Left ventricle myocardium inferior (tissue), 1 donor: ENCODE results near the gene PCDH15. TPM values are rescaled to one million over a fixed set of nuclear protein-coding genes. Genes with fewer than 3 reads are reported as not detected.

Experiments
- DNase-seq: peaks from one replicate; pipeline ENCODE4 v3.0.0-alpha.2; 2020
- H3K27ac ChIP-seq: fragments of 200-600 bp; replicated peaks from 2 replicates; pipeline ENCODE4 v1.8.0; 2021
- H3K27me3 ChIP-seq: fragments of 200-600 bp; 2 replicates; pipeline ENCODE4 v1.8.0; 2021; ENCODE audit warnings: low read depth
- H3K36me3 ChIP-seq: fragments of 200-600 bp; 2 replicates; pipeline ENCODE4 v1.8.0; 2021
- H3K4me1 ChIP-seq: fragments of 200-600 bp; 2 replicates; pipeline ENCODE4 v1.8.0; 2021
- H3K4me3 ChIP-seq: fragments of 200-600 bp; 2 replicates; pipeline ENCODE4 v1.8.0; 2021; ENCODE audit warnings: mild to moderate bottlenecking, moderate library complexity
- H3K9me3 ChIP-seq: fragments of 200-600 bp; replicated peaks from 2 replicates; pipeline ENCODE4 v1.8.0; 2021
- intact Hi-C: fragments of 100-400 bp; cut with micrococcal nuclease; formaldehyde crosslinking; loops from one replicate; pipeline ENCODE4 v1.11.0; 2022
- total RNA-seq: library from RNA; stranded (reverse); fragmentation: NEBNext Ultra II Directional; extraction: Animal tissue kit (Norgen Biotek cat#: 25700); gene quantifications from one replicate; pipeline ENCODE4 v1.2.1, GENCODE V29; 2021
- TF ChIP-seq, protein P1 (sequence below): fragments of 200-600 bp; IDR thresholded peaks from 2 replicates; pipeline ENCODE4 v1.8.0; 2021; ENCODE audit warnings: antibody characterized with exemption, mild to moderate bottlenecking, borderline replicate concordance
- donor health status: DM: no; HTN: yes; CAD: no; lungs with severe emphysema.

PCDH15 gene
- total RNA-seq, 1 donor from 2014 or later = 0.19 TPM

DNA sequence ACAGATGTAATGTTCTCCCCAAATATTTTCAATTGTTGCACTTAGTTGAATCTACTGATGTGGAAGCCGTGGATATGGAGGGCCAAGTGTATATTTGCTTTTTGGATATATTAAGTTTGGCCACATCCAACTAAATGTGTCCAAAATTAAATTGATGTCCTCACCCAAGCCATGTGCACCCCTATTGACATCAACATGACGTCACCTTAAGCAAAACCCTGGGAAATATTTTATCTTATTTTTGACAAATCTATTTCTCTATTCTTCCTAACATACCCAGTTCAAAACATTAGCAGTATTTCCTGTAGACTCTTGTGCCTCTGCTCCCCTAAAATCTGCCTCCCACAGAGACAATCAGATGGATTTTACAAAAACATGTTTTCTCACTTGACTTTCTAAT lies 652.5 kb downstream of the PCDH15 start:
- TF ChIP-seq, protein P1, sequence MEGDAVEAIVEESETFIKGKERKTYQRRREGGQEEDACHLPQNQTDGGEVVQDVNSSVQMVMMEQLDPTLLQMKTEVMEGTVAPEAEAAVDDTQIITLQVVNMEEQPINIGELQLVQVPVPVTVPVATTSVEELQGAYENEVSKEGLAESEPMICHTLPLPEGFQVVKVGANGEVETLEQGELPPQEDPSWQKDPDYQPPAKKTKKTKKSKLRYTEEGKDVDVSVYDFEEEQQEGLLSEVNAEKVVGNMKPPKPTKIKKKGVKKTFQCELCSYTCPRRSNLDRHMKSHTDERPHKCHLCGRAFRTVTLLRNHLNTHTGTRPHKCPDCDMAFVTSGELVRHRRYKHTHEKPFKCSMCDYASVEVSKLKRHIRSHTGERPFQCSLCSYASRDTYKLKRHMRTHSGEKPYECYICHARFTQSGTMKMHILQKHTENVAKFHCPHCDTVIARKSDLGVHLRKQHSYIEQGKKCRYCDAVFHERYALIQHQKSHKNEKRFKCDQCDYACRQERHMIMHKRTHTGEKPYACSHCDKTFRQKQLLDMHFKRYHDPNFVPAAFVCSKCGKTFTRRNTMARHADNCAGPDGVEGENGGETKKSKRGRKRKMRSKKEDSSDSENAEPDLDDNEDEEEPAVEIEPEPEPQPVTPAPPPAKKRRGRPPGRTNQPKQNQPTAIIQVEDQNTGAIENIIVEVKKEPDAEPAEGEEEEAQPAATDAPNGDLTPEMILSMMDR = no peak
- Histone ChIP-seq H3K4me3 (no peak overlapping the region), H3K9me3 (no peaks in the 10 kb centered on the region), H3K27me3 (no peaks in the 10 kb centered on the region), H3K27ac (no peak overlapping the region), H3K36me3 (no peaks in the 10 kb centered on the region), H3K4me1 (no peaks in the 10 kb centered on the region)
- no peak for DNase-seq
- intact Hi-C loops = no loop called here

DNA sequence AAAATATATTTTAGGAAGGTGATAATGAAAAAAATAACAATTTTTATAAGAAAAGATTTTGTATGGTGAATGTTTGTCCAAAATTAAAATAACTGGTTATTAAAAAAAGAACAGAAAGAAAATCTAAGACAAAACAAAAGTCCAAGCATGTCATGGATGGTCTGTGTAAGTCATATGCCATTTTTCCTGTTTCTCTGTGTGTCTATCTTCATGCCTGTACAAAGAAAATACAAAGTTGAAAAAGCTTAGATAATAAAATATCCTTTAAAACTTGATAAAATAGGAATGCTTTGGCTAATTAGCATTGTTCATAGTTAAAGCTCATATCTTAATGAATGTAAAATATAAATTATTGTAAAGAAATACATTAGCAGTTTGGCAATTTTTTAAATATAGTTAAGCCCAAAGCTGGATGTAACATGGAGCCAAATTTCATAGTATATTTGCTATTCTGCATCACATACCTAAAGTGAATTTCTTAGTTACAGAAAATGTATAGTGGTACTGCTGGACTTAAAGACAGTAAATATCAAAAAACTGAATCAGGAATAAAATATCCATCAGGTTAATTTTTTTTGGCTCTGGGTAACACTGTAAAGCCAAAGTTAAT lies 661.1 kb downstream of the PCDH15 start:
- TF ChIP-seq, protein P1 = no peak
- no peak overlapping the region for H3K27ac ChIP-seq
- intact Hi-C loops = no loop called here
- no peaks in the 10 kb centered on the region for H3K4me1 ChIP-seq
- H3K27me3 ChIP-seq = no peaks in the 10 kb centered on the region
- no peaks in the 10 kb centered on the region for H3K36me3 ChIP-seq
- H3K4me3 ChIP-seq = no peak overlapping the region
- no peak for DNase-seq
- peaks cover 28% of the 10 kb centered on the region for H3K9me3 ChIP-seq

DNA sequence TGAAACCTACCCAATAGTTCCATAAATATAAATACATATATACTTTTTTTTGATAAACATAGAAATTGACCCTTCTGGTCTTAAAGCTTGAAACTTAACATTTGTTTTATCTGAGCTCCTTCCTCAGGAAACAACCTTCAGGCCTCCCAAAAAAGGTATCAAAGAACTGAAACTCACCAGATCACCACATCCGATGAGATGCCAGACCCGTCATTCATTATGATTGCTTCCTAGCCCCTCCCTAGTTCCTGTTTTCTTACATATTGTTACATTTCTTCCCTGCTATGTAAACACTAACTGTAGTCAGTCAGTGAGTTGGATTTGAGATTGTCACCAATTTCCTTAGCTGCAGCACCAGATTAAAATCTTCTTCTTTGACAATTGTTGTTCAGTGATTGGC lies 663.6 kb downstream of the PCDH15 start:
- Histone ChIP-seq H3K27me3 (no peaks in the 10 kb centered on the region), H3K27ac (no peak overlapping the region), H3K9me3 (peaks cover 28% of the 10 kb centered on the region), H3K36me3 (no peaks in the 10 kb centered on the region), H3K4me1 (no peaks in the 10 kb centered on the region), H3K4me3 (no peak overlapping the region)
- DNase-seq = no peak
- intact Hi-C loops = no loop called here
- TF ChIP-seq, protein P1 = no peak

DNA sequence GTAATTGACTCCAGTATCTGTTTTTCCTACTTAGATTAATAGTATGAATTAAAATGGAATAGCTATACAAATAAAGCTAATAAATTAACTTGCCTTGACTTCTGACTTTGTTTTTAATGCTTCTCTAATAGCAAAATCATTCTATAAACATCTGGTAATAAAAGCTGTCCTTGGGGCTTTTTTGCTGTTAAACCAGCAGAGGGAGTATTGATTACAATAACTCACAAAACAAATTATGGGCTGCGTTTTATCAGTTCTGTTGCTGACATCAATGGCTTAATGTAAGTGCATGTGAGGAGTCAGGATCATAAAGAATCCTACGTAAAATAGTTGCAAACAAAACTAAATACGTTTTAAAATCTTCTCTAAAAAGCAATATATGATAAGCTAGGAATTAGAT lies 667.8 kb downstream of the PCDH15 start:
- Histone ChIP-seq H3K4me3 (no peak overlapping the region), H3K36me3 (no peaks in the 10 kb centered on the region), H3K4me1 (no peaks in the 10 kb centered on the region), H3K27ac (no peak overlapping the region), H3K9me3 (peaks cover under 1% of the 10 kb centered on the region), H3K27me3 (no peaks in the 10 kb centered on the region)
- DNase-seq = no peak
- intact Hi-C loops = no loop called here
- TF ChIP-seq, protein P1 = peak; percentile 20

DNA sequence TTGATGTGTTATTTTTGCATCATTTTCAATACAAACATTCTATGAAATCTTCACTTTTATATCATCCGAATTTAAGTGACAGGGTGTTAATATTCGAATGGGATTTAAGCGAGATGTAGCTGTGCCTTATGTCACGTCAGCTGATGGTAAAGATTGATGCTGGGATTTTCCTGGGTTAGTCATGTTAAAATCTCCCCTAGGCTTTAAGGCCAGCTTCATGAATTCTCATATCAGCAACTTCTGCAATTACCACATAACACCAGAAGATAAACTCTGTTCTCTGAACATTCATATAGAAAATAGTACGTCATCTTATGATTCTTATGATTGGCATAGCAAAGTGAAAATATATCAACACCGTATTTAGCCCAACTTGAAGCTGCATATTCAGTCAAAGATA lies 669.2 kb downstream of the PCDH15 start:
- TF ChIP-seq, protein P1 = no peak
- Histone ChIP-seq H3K4me3 (no peak overlapping the region), H3K4me1 (no peaks in the 10 kb centered on the region), H3K36me3 (no peaks in the 10 kb centered on the region), H3K27ac (no peak overlapping the region), H3K9me3 (no peaks in the 10 kb centered on the region), H3K27me3 (no peaks in the 10 kb centered on the region)
- DNase-seq = no peak
- intact Hi-C loops = no loop called here
